ENCODE results near the gene ITPKB. TPM values are rescaled to one million over a fixed set of nuclear protein-coding genes. Genes with fewer than 3 reads are reported as not detected.
"Not testable (repeated sequence)": the region's sequence is repeated elsewhere in the genome, so short reads cannot be mapped to it uniquely, and the experiment has no call there.

Gene ITPKB
- polyA plus RNA-seq, 3 donors: 21.5 to 24.2 (median 21.7) TPM

GRCh38 chr1:226629210-226629895 lies 109.7 kb downstream of the ITPKB start:
- no peak for DNase-seq (ENCODE audit: low read depth in 3 of 3, low spot score in 2 of 3)

GRCh38 chr1:226628612-226629155 lies 110.4 kb downstream of the ITPKB start:
- no peak for DNase-seq (ENCODE audit: low read depth in 3 of 3, low spot score in 2 of 3)

GRCh38 chr1:226627924-226628611 lies 111.0 kb downstream of the ITPKB start:
- no peak for DNase-seq (ENCODE audit: low read depth in 3 of 3, low spot score in 2 of 3)

- DNase-seq (ENCODE audit: low read depth in 3 of 3, low spot score in 2 of 3): no peak
Observed at GRCh38 chr1:226627050-226627755, 111.9 kb downstream of the ITPKB start.

- DNase-seq (ENCODE audit: low read depth in 3 of 3, low spot score in 2 of 3): no peak
Observed at GRCh38 chr1:226626577-226626956, 112.5 kb downstream of the ITPKB start.

GRCh38 chr1:226625832-226626576 lies 113.1 kb downstream of the ITPKB start:
- no peak for DNase-seq (ENCODE audit: low read depth in 3 of 3, low spot score in 2 of 3)

GRCh38 chr1:226625326-226625725 lies 113.8 kb downstream of the ITPKB start:
- DNase-seq (ENCODE audit: low read depth in 3 of 3, low spot score in 2 of 3): no peak

- no peak for DNase-seq (ENCODE audit: low read depth in 3 of 3, low spot score in 2 of 3)
Observed at GRCh38 chr1:226624526-226624925, 114.6 kb downstream of the ITPKB start.

- DNase-seq (ENCODE audit: low read depth in 3 of 3, low spot score in 2 of 3): no peak
Observed at GRCh38 chr1:226622012-226622411, 117.1 kb downstream of the ITPKB start.

GRCh38 chr1:226619031-226619430 lies 120.1 kb downstream of the ITPKB start:
- no peak for DNase-seq (ENCODE audit: low read depth in 3 of 3, low spot score in 2 of 3)

- DNase-seq (ENCODE audit: low read depth in 3 of 3, low spot score in 2 of 3): no peak
Observed at GRCh38 chr1:226618380-226618779, 120.7 kb downstream of the ITPKB start.

GRCh38 chr1:226617719-226618118 lies 121.4 kb downstream of the ITPKB start:
- not testable (repeated sequence) for DNase-seq (ENCODE audit: low read depth in 3 of 3, low spot score in 2 of 3)

- DNase-seq (ENCODE audit: low read depth in 3 of 3, low spot score in 2 of 3): no peak
Observed at GRCh38 chr1:226617109-226617508, 122.0 kb downstream of the ITPKB start.

GRCh38 chr1:226616636-226617035 lies 122.4 kb downstream of the ITPKB start:
- no peak for DNase-seq (ENCODE audit: low read depth in 3 of 3, low spot score in 2 of 3)

- DNase-seq (ENCODE audit: low read depth in 3 of 3, low spot score in 2 of 3): no peak
Observed at GRCh38 chr1:226615876-226616275, 123.2 kb downstream of the ITPKB start.

- DNase-seq (ENCODE audit: low read depth in 3 of 3, low spot score in 2 of 3): not testable (repeated sequence)
Observed at GRCh38 chr1:226611980-226612379, 127.1 kb downstream of the ITPKB start.

- DNase-seq (ENCODE audit: low read depth in 3 of 3, low spot score in 2 of 3): no peak
Observed at GRCh38 chr1:226611301-226611700, 127.8 kb downstream of the ITPKB start.

GRCh38 chr1:226610671-226611070 lies 128.4 kb downstream of the ITPKB start:
- no peak for DNase-seq (ENCODE audit: low read depth in 3 of 3, low spot score in 2 of 3)

GRCh38 chr1:226609836-226610455 lies 129.1 kb downstream of the ITPKB start:
- no peak for DNase-seq (ENCODE audit: low read depth in 3 of 3, low spot score in 2 of 3)
